Measurements from ENCODE around the gene NANOS1. TPM values are rescaled to one million over a fixed set of nuclear protein-coding genes. Genes with fewer than 3 reads are reported as not detected.

NANOS1 gene
- total RNA-seq, 1 experiment from 2014 or later: 4.6 TPM

DNA sequence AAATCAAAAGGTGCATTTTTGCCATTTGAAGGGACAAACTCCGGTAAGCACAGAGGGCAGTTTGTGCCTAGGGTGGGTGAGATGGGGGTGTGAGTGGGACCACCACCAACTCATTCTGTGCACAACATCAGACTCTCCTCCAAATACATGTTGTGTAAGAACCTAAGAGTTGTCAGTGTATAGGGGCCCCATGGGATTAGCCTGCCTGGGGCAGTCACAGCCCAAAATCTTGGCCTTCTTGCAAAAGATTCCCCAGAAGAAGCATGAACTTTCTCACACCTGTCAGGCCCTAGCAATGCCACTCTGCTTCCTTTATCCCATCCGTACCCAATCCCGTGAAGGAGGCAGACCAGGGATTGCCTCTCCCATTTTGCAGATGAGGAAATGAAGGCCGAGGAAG, 47.1 kb upstream of the NANOS1 start:
- Mint-ChIP-seq H3K27ac (ENCODE audit: unreplicated experiment) (no peak overlapping the region), H3K36me3 (ENCODE audit: insufficient read depth, unreplicated experiment) (no peaks in the 10 kb centered on the region), H3K9me3 (ENCODE audit: low read depth, unreplicated experiment) (no peaks in the 10 kb centered on the region), H3K4me3 (ENCODE audit: low read depth, unreplicated experiment) (no peak overlapping the region), H3K4me1 (ENCODE audit: low read depth, unreplicated experiment) (no peaks in the 10 kb centered on the region), H3K27me3 (ENCODE audit: unreplicated experiment) (no peaks in the 10 kb centered on the region)
- intact Hi-C loops (cut with micrococcal nuclease; ENCODE audit: unreplicated experiment): no loop called here
- CTCF ChIA-PET: no interaction called here
- no peak for DNase-seq
- BruUV-seq (replicated peaks): no TSS peak
- TF ChIP-seq, protein P1, sequence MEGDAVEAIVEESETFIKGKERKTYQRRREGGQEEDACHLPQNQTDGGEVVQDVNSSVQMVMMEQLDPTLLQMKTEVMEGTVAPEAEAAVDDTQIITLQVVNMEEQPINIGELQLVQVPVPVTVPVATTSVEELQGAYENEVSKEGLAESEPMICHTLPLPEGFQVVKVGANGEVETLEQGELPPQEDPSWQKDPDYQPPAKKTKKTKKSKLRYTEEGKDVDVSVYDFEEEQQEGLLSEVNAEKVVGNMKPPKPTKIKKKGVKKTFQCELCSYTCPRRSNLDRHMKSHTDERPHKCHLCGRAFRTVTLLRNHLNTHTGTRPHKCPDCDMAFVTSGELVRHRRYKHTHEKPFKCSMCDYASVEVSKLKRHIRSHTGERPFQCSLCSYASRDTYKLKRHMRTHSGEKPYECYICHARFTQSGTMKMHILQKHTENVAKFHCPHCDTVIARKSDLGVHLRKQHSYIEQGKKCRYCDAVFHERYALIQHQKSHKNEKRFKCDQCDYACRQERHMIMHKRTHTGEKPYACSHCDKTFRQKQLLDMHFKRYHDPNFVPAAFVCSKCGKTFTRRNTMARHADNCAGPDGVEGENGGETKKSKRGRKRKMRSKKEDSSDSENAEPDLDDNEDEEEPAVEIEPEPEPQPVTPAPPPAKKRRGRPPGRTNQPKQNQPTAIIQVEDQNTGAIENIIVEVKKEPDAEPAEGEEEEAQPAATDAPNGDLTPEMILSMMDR (IDR thresholded peaks at IDR 0.05; ENCODE audit: unreplicated experiment): no peak

DNA sequence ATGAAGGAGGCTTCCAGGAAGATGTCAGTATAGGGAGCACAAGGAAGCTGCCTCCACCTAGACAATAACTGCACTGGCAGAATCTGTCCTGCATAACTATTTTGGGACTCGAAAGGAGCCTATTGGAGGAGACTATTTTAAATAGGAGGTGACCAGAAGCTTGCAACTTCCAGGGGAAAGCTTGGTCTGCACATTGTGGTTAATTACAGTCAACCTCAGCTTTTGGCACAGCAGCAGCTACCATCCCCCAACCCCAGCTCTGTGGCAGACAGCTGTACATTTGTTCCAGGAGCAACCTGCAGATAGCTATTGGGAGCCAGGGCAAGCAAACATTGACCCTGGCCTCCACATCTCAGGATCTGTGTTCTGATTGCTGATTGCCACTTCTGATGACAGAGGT, 46.3 kb upstream of the NANOS1 start:
- H3K27me3 Mint-ChIP-seq (ENCODE audit: unreplicated experiment): no peaks in the 10 kb centered on the region
- CTCF ChIA-PET: no interaction called here

DNA sequence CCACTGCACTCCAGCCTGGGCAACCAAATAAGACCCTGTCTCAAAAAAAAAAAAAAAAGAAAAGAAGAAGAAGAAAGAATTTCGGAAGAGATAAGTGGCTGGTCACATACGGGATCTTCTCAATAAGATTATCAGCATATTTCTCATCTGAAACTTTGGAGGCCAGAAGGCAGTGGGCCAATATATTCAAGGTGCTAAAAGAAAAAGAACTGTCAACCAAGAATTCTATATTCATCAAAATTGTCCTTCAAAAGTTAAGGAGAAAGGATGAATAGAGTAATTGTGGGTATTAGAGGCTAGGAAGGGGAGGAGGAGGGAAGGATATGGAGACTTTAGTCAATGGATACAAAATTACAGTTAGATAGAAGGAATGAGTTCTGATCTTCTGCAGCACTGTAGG, 43.9 kb upstream of the NANOS1 start:
- CTCF ChIA-PET: no interaction called here
- no peak overlapping the region for H3K4me3 Mint-ChIP-seq (ENCODE audit: low read depth, unreplicated experiment)
- no peaks in the 10 kb centered on the region for H3K36me3 Mint-ChIP-seq (ENCODE audit: insufficient read depth, unreplicated experiment)
- no peaks in the 10 kb centered on the region for H3K9me3 Mint-ChIP-seq (ENCODE audit: low read depth, unreplicated experiment)
- intact Hi-C loops (cut with micrococcal nuclease; ENCODE audit: unreplicated experiment): no loop called here
- no peaks in the 10 kb centered on the region for H3K4me1 Mint-ChIP-seq (ENCODE audit: low read depth, unreplicated experiment)
- DNase-seq: no peak
- no TSS peak for BruUV-seq (replicated peaks)
- TF ChIP-seq, protein P1 (IDR thresholded peaks at IDR 0.05; ENCODE audit: unreplicated experiment): no peak
- no peaks in the 10 kb centered on the region for H3K27me3 Mint-ChIP-seq (ENCODE audit: unreplicated experiment)
- H3K27ac Mint-ChIP-seq (ENCODE audit: unreplicated experiment): no peak overlapping the region

More for the DNA sequence above, 46.3 kb upstream of the NANOS1 start:
- Mint-ChIP-seq H3K9me3 (ENCODE audit: low read depth, unreplicated experiment) (no peaks in the 10 kb centered on the region), H3K4me1 (ENCODE audit: low read depth, unreplicated experiment) (no peaks in the 10 kb centered on the region), H3K27ac (ENCODE audit: unreplicated experiment) (no peak overlapping the region), H3K4me3 (ENCODE audit: low read depth, unreplicated experiment) (no peak overlapping the region), H3K36me3 (ENCODE audit: insufficient read depth, unreplicated experiment) (no peaks in the 10 kb centered on the region)
- TF ChIP-seq, protein P1 (IDR thresholded peaks at IDR 0.05; ENCODE audit: unreplicated experiment): no peak
- BruUV-seq (replicated peaks): no TSS peak
- intact Hi-C loops (cut with micrococcal nuclease; ENCODE audit: unreplicated experiment): no loop called here
- DNase-seq: no peak

DNA sequence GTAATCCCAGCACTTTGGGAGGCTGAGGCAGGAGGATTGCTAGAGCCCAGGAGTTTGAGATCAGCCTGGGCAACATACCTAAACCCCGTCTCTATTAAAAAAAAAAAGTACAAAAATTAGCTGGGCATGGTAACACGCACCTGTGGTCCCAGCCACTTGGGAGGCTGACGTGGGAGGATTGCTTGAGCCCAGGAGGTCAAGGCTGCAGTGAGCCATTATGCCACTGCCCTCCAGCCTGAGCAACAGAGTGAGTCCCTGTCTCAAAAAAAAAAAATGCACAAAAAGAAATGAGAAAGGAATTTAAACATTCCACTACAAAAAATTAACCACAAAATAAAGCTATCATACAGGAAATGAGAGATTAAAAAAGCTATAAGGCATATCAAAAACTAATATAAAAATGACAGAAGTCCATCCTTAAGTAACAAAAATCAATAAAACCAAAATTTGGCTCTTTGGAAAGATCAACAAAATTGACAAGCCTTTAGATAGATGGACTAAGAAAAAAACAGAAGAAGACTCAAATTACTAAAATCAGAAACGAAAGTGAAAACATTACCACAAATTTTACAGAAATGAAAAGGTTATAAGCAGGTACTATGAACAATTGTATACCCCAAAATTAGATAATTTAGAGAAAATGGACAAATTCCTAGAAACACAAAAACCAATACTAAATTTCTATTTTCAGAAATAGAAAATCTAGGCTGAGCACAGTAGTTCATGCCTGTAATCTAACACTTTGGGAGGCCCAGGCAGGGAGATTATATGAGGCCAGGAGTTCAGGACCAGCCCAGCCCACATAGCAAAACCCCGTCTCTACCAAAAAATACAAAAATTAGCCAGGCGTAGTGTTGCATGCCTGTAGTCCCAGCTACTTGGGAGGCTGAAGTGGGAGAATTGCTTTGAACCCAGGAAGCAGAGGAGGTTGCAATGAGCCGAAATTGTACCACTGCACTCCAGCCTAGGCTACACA, 42.4 kb upstream of the NANOS1 start:
- no peak overlapping the region for H3K27ac Mint-ChIP-seq (ENCODE audit: unreplicated experiment)
- H3K4me3 Mint-ChIP-seq (ENCODE audit: low read depth, unreplicated experiment): no peak overlapping the region
- intact Hi-C loops (cut with micrococcal nuclease; ENCODE audit: unreplicated experiment): no loop called here
- H3K36me3 Mint-ChIP-seq (ENCODE audit: insufficient read depth, unreplicated experiment): no peaks in the 10 kb centered on the region
- no peaks in the 10 kb centered on the region for H3K4me1 Mint-ChIP-seq (ENCODE audit: low read depth, unreplicated experiment)
- CTCF ChIA-PET: no interaction called here
- no peaks in the 10 kb centered on the region for H3K9me3 Mint-ChIP-seq (ENCODE audit: low read depth, unreplicated experiment)
- no TSS peak for BruUV-seq (replicated peaks)
- TF ChIP-seq, protein P1 (IDR thresholded peaks at IDR 0.05; ENCODE audit: unreplicated experiment): no peak
- no peak for DNase-seq
- H3K27me3 Mint-ChIP-seq (ENCODE audit: unreplicated experiment): peaks cover 9% of the 10 kb centered on the region
